Ascending aorta (tissue), 2 donors: Measurements from ENCODE around the gene REXO1. TPM values are rescaled to one million over a fixed set of nuclear protein-coding genes. Genes with fewer than 3 reads are reported as not detected.

Source experiments
- DNase-seq, 2 donors: peaks; one replicate each; pipeline ENCODE4 v3.0.0-alpha.2; 2019; ENCODE audit warnings: low spot score in 2 of 2
- H3K27ac ChIP-seq, 2 donors: fragments of 200-600 bp; sonication (generic); one replicate each; pipeline ENCODE4 v1.5.1; 2016 to 2017; ENCODE audit warnings: mild to moderate bottlenecking in 1 of 2
- H3K27me3 ChIP-seq: fragments of 200-600 bp; sonication (generic); one replicate; pipeline ENCODE4 v1.5.1; 2017
- H3K36me3 ChIP-seq, 2 donors: fragments of 200-600 bp; sonication (generic); one replicate each; pipeline ENCODE4 v1.5.1; 2016
- H3K4me1 ChIP-seq, 2 donors: fragments of 200-600 bp; sonication (generic); one replicate each; pipeline ENCODE4 v1.5.1; 2016 to 2017; ENCODE audit warnings: mild to moderate bottlenecking in 1 of 2
- H3K4me3 ChIP-seq, 2 donors: fragments of 200-600 bp; sonication (generic); one replicate each; pipeline ENCODE4 v1.5.1; 2016 to 2017; ENCODE audit warnings: mild to moderate bottlenecking in 1 of 2
- H3K9me3 ChIP-seq, 2 donors: fragments of 200-600 bp; sonication (generic); one replicate each; pipeline ENCODE4 v1.5.1; 2016
- CTCF ChIP-seq, 3 experiments: fragments of 200-600 bp in 2 of 3; fragments of 450-650 bp in 1 of 3; sonication (generic) in 2 of 3; IDR thresholded peaks; one replicate each; pipeline ENCODE4 v1.5.1; 2016 to 2019; ENCODE audit warnings: antibody characterized with exemption in 3 of 3, mild to moderate bottlenecking in 1 of 3, moderate library complexity in 1 of 3
- intact Hi-C: fragments of 100-400 bp; cut with DNase I; formaldehyde crosslinking; loops from one replicate; pipeline ENCODE4 v1.15.1; 2023
- total RNA-seq: library from RNA; depleted of rRNA; stranded (reverse); fragments of >200 nt; gene quantifications from one replicate; pipeline ENCODE4 v1.1.0, GENCODE V29; 2016

REXO1 gene
- total RNA-seq, 1 donor from 2014 or later, result 45.1 TPM

- H3K4me1 ChIP-seq, result no peaks in the 10 kb centered on the region
- H3K4me3 ChIP-seq, result no peak overlapping the region
- no peak for TF ChIP-seq CTCF (IDR thresholded peaks at IDR 0.05)
- peaks cover 31% of the 10 kb centered on the region for H3K27me3 ChIP-seq
- intact Hi-C loops, result loop anchor here (1.0 to 5.0 kb wide), 2 partner anchors 95 to 221 kb away; no protein-coding TSS in a partner anchor
- H3K9me3 ChIP-seq, result peaks cover 12 to 18% of the 10 kb centered on the region in 2 donors
- no peak for DNase-seq
- no peaks in the 10 kb centered on the region for H3K36me3 ChIP-seq
- H3K27ac ChIP-seq, result no peak overlapping the region
Measured at GRCh38 chr19:1766800-1767352, 81.4 kb downstream of the REXO1 start.

- no peak for DNase-seq
- intact Hi-C loops, result loop anchor here (5.0 kb wide), 1 partner anchor 94 kb away; no protein-coding TSS in a partner anchor
- no peak for TF ChIP-seq CTCF (IDR thresholded peaks at IDR 0.05)
- H3K4me1 ChIP-seq, result no peaks in the 10 kb centered on the region
- H3K9me3 ChIP-seq, result peaks cover 11 to 13% of the 10 kb centered on the region in 2 donors
- peaks cover 31% of the 10 kb centered on the region for H3K27me3 ChIP-seq
- no peak overlapping the region for H3K4me3 ChIP-seq
- no peak overlapping the region for H3K27ac ChIP-seq
- H3K36me3 ChIP-seq, result no peaks in the 10 kb centered on the region
Measured at GRCh38 chr19:1765904-1766799, 82.1 kb downstream of the REXO1 start.

Other genes with a start within 250 kb of the REXO1 start
- gene UQCR11, start 243.0 kb downstream of the REXO1 start, total RNA-seq, result 61.0 TPM
- 209 TPM for gene TCF3, start 195.9 kb downstream of the REXO1 start, total RNA-seq
- not detected for gene ONECUT3, start 95.0 kb downstream of the REXO1 start, total RNA-seq
- 0.11 TPM for gene ATP8B3, start 36.2 kb downstream of the REXO1 start, total RNA-seq
- gene KLF16, start 15.1 kb upstream of the REXO1 start, total RNA-seq, result 15.2 TPM
- gene ABHD17A, start 37.0 kb upstream of the REXO1 start, total RNA-seq, result 278 TPM
- gene ADAT3, start 56.9 kb upstream of the REXO1 start, total RNA-seq, result 18.4 TPM
- gene SCAMP4, start 56.9 kb upstream of the REXO1 start, total RNA-seq, result 322 TPM
- gene CSNK1G2, start 92.7 kb upstream of the REXO1 start, total RNA-seq, result 79.6 TPM
- 90.1 TPM for gene BTBD2, start 167.2 kb upstream of the REXO1 start, total RNA-seq
- gene MKNK2, start 202.8 kb upstream of the REXO1 start, total RNA-seq, result 228 TPM
- gene MOB3A, start 247.8 kb upstream of the REXO1 start, total RNA-seq, result 44.4 TPM
- gene IZUMO4, start 248.4 kb upstream of the REXO1 start, total RNA-seq, result not detected